Natural killer cell (primary cell): ENCODE results near the gene PER2. TPM values are rescaled to one million over a fixed set of nuclear protein-coding genes. Genes with fewer than 3 reads are reported as not detected.

Source experiments
- ATAC-seq, 3 donors: fragments of 150-1000 bp in 2 of 3; fragments of 200-7000 bp in 1 of 3; cut with Tn5 transposase; 1 replicate in 1 of 3; 2 replicates in 2 of 3; pipeline ENCODE4 v1.10.0; 2021; ENCODE audit warnings: mild to moderate bottlenecking in 2 of 3, moderate library complexity in 2 of 3
- DNase-seq, 2 donors: peaks; one replicate each; pipeline versions ENCODE4 v3.0.0 to v3.0.0-alpha.2; 2013 to 2021; ENCODE audit warnings: mixed read lengths in 1 of 2
- H3K27ac ChIP-seq: one replicate; pipeline ENCODE4 v1.5.1; 2013; ENCODE audit warnings: mild to moderate bottlenecking, low read length
- H3K27me3 ChIP-seq: one replicate; pipeline ENCODE4 v1.6.1; 2013; ENCODE audit warnings: low read length; ENCODE audit not compliant: control insufficient read depth, insufficient read depth
- H3K36me3 ChIP-seq: one replicate; pipeline ENCODE4 v1.6.1; 2013; ENCODE audit warnings: low read length; ENCODE audit not compliant: control insufficient read depth, insufficient read depth
- H3K4me1 ChIP-seq: one replicate; pipeline ENCODE4 v1.6.1; 2013; ENCODE audit warnings: low read length; ENCODE audit not compliant: control insufficient read depth, insufficient read depth
- H3K4me3 ChIP-seq: one replicate; pipeline ENCODE4 v1.5.1; 2013; ENCODE audit warnings: low read length
- H3K9me3 ChIP-seq: one replicate; pipeline ENCODE4 v1.6.1; 2013; ENCODE audit warnings: low read length; ENCODE audit not compliant: control insufficient read depth, insufficient read depth
- H3K27ac Mint-ChIP-seq, 2 donors: one replicate each; pipeline ENCODE4 v1.8.0; 2022; ENCODE audit warnings: mild to moderate bottlenecking in 2 of 2, mixed read lengths in 2 of 2, moderate library complexity in 1 of 2
- H3K27me3 Mint-ChIP-seq, 2 donors: one replicate each; pipeline ENCODE4 v1.8.0; 2022; ENCODE audit warnings: low read depth in 2 of 2, mixed read lengths in 2 of 2
- H3K36me3 Mint-ChIP-seq: one replicate; pipeline ENCODE4 v1.8.0; 2022; ENCODE audit warnings: mixed read lengths
- H3K4me1 Mint-ChIP-seq, 2 donors: one replicate each; pipeline ENCODE4 v1.8.0; 2022; ENCODE audit warnings: mixed read lengths in 2 of 2
- H3K4me3 Mint-ChIP-seq: one replicate; pipeline ENCODE4 v1.8.0; 2022; ENCODE audit warnings: mild to moderate bottlenecking, moderate library complexity, mixed read lengths
- H3K9me3 Mint-ChIP-seq, 2 donors: one replicate each; pipeline ENCODE4 v1.8.0; 2022; ENCODE audit warnings: mixed read lengths in 2 of 2
- CTCF ChIP-seq: fragments of 200-600 bp; IDR thresholded peaks from one replicate; pipeline ENCODE4 v1.8.0; 2022; ENCODE audit warnings: antibody characterized with exemption
- WGBS: methylation state at CpG from one replicate; pipeline ENCODE4 v1.1.7; 2013; ENCODE audit warnings: missing lambda C conversion rate; ENCODE audit not compliant: insufficient coverage; 5-methylcytosine and 5-hydroxymethylcytosine counted together
- intact Hi-C: fragments of 100-400 bp; cut with micrococcal nuclease; formaldehyde crosslinking; loops from one replicate; pipeline ENCODE4 v1.14.2; 2022
- total RNA-seq, 4 donors: library from RNA; stranded (reverse); fragments of 120-200 nt in 1 of 4; gene quantifications; one replicate each; pipeline versions ENCODE4 v1.2.3 to v1.2.4, GENCODE V29; 2013 to 2022

PER2 gene
- total RNA-seq, 3 donors from 2014 or later (not counting 1 experiment from before 2014, with no cell fraction given): 26.3 to 32.9 (median 32.6) TPM

- no peaks in the 10 kb centered on the region for H3K9me3 ChIP-seq
- Mint-ChIP-seq H3K4me3 (peak overlapping the region; percentile 75), H3K27me3 (no peaks in the 10 kb centered on the region), H3K9me3 (no peaks in the 10 kb centered on the region), H3K27ac (peak overlapping the region; percentile 81 to 88), H3K4me1 (peaks cover 43 to 45% of the 10 kb centered on the region in 2 donors), H3K36me3 (no peaks in the 10 kb centered on the region)
- H3K36me3 ChIP-seq: no peaks in the 10 kb centered on the region
- H3K4me3 ChIP-seq: peak overlapping the region; percentile 43
- peaks cover 28% of the 10 kb centered on the region for H3K4me1 ChIP-seq
- no peaks in the 10 kb centered on the region for H3K27me3 ChIP-seq
- H3K27ac ChIP-seq: peak overlapping the region; percentile 93
- WGBS: 55% methylated on average over 18 of the region's 18 CpGs
- DNase-seq: peak in 1 of 2 donors; percentile 15
- ATAC-seq: no peak
- no peak for TF ChIP-seq CTCF
- intact Hi-C loops: loop anchor here (1.0 to 5.0 kb wide), 4 partner anchors 19 to 142 kb away; partner anchors contain the start of gene SCLY
Observed at GRCh38 chr2:238203973-238204683, 84.3 kb downstream of the PER2 start.

GRCh38 chr2:238203094-238203972, 85.1 kb downstream of the PER2 start, which contains the start of gene ILKAP:
Gene ILKAP, minus strand, starts transcription at chr2:238203695. Its CDS starts 142 bp downstream, at chr2:238203553.
- Histone ChIP-seq H3K4me3 (peak within 1 kb of the TSS; percentile 56), H3K4me1 (peaks cover 28% of the 10 kb centered on the region), H3K36me3 (no peaks in the 10 kb centered on the region), H3K9me3 (no peaks in the 10 kb centered on the region), H3K27ac (peak within 1 kb of the TSS; percentile 93), H3K27me3 (no peaks in the 10 kb centered on the region)
- TF ChIP-seq CTCF: no peak
- WGBS: under 1% methylated on average over 126 of the region's 126 CpGs
- H3K9me3 Mint-ChIP-seq: no peaks in the 10 kb centered on the region
- H3K27ac Mint-ChIP-seq: peak within 1 kb of the TSS; percentile 85 to 88
- H3K4me1 Mint-ChIP-seq: peaks cover 47 to 53% of the 10 kb centered on the region in 2 donors
- ATAC-seq: peak; percentile 95 to 98 (median 95)
- peak; percentile 90 to 95 for DNase-seq
- intact Hi-C loops: loop anchor here (1.0 to 5.0 kb wide), 3 partner anchors 18 to 141 kb away; partner anchors contain the start of gene SCLY
- H3K4me3 Mint-ChIP-seq: peak within 1 kb of the TSS; percentile 89
- no peaks in the 10 kb centered on the region for H3K27me3 Mint-ChIP-seq
- H3K36me3 Mint-ChIP-seq: no peaks in the 10 kb centered on the region

GRCh38 chr2:238202326-238203093, 85.9 kb downstream of the PER2 start:
- peak in 1 of 2 donors; percentile 54 for DNase-seq
- Mint-ChIP-seq H3K9me3 (no peaks in the 10 kb centered on the region), H3K27me3 (no peaks in the 10 kb centered on the region), H3K4me3 (peak overlapping the region; percentile 89), H3K4me1 (peaks cover 52 to 61% of the 10 kb centered on the region in 2 donors), H3K36me3 (no peaks in the 10 kb centered on the region), H3K27ac (peak overlapping the region; percentile 85 to 88)
- Histone ChIP-seq H3K36me3 (no peaks in the 10 kb centered on the region), H3K27me3 (no peaks in the 10 kb centered on the region), H3K4me3 (peak overlapping the region; percentile 56), H3K9me3 (no peaks in the 10 kb centered on the region), H3K27ac (peak overlapping the region; percentile 66), H3K4me1 (peaks cover 28% of the 10 kb centered on the region)
- WGBS: 17% methylated on average over 27 of the region's 27 CpGs
- intact Hi-C loops: loop anchor here (1.0 to 5.0 kb wide), 3 partner anchors 17 to 140 kb away; partner anchors contain the start of gene SCLY
- ATAC-seq: no peak
- TF ChIP-seq CTCF: no peak

Other genes starting within 250 kb of the PER2 start
- gene SCLY, start 227.6 kb downstream of the PER2 start, total RNA-seq: 10 to 100 TPM; 16.3 to 24.6 (median 20.1) TPM
- not detected for gene ESPNL, start 188.3 kb downstream of the PER2 start, total RNA-seq
- gene KLHL30, start 149.9 kb downstream of the PER2 start, total RNA-seq: not detected
- 1 to 10 TPM in 2 of 3 donors, under 1 TPM in 1; 0.33 to 4.8 (median 4.3) TPM for gene ERFE, start 129.6 kb downstream of the PER2 start, total RNA-seq
- 100 to 1,000 TPM; 146 to 200 (median 183) TPM for gene ILKAP, start 84.9 kb downstream of the PER2 start, total RNA-seq
- gene HES6, start 48.6 kb downstream of the PER2 start, total RNA-seq: 10 to 100 TPM; 11.3 to 15.4 (median 13.5) TPM
- 10 to 100 TPM in 2 of 3 donors, 1 to 10 TPM in 1; 9.7 to 11.9 (median 11.3) TPM for gene TRAF3IP1, start 31.9 kb upstream of the PER2 start, total RNA-seq
- 10 to 100 TPM; 38.3 to 47.5 (median 38.9) TPM for gene ASB1, start 138.3 kb upstream of the PER2 start, total RNA-seq